Neuronal stem cell (in vitro differentiated cells): Measurements from ENCODE around the gene TRIM14.

Experiments
- DNase-seq: peaks from one replicate; pipeline ENCODE4 v3.0.0-alpha.2; 2013; ENCODE audit warnings: low spot score
- H2AFZ ChIP-seq: one replicate; pipeline ENCODE4 v1.6.1; 2013; ENCODE audit warnings: mild to moderate bottlenecking, low read length, inconsistent platforms
- H2AK5ac ChIP-seq: 2 replicates; pipeline ENCODE4 v1.6.1; 2013; ENCODE audit warnings: low read depth, mild to moderate bottlenecking, inconsistent platforms, low read length, moderate library complexity, mixed read lengths
- H2BK120ac ChIP-seq: 2 replicates; pipeline ENCODE4 v1.6.1; 2013; ENCODE audit warnings: low read depth, mild to moderate bottlenecking, inconsistent platforms, low read length, moderate library complexity, mixed read lengths
- H2BK12ac ChIP-seq: one replicate; pipeline ENCODE4 v1.6.1; 2013; ENCODE audit warnings: low read length, inconsistent platforms
- H2BK15ac ChIP-seq: 2 replicates; pipeline ENCODE4 v1.6.1; 2013; ENCODE audit warnings: mild to moderate bottlenecking, low read length, inconsistent platforms, mixed read lengths
- H2BK5ac ChIP-seq: one replicate; pipeline ENCODE4 v1.6.1; 2013; ENCODE audit warnings: inconsistent platforms, mild to moderate bottlenecking, low read length, moderate library complexity
- H3K14ac ChIP-seq: one replicate; pipeline ENCODE4 v1.6.1; 2013; ENCODE audit warnings: low read length, inconsistent platforms
- H3K18ac ChIP-seq: 2 replicates; pipeline ENCODE4 v1.6.1; 2013; ENCODE audit warnings: low read length, inconsistent platforms
- H3K23ac ChIP-seq: 2 replicates; pipeline ENCODE4 v1.6.1; 2013; ENCODE audit warnings: low read depth, mild to moderate bottlenecking, mixed read lengths, low read length, inconsistent platforms; ENCODE audit not compliant: poor library complexity
- H3K27ac ChIP-seq: replicated peaks from 3 replicates; pipeline ENCODE4 v1.5.1; 2013; ENCODE audit warnings: low read length, inconsistent platforms
- H3K27me3 ChIP-seq, 3 experiments: 2 replicates each; pipeline ENCODE4 v1.6.1; 2013; ENCODE audit warnings: low read length in 3 of 3, mild to moderate bottlenecking in 2 of 3, inconsistent platforms in 1 of 3, low read depth in 1 of 3, mixed read lengths in 1 of 3, moderate library complexity in 1 of 3; ENCODE audit not compliant: control insufficient read depth in 3 of 3, insufficient read depth in 3 of 3
- H3K36me3 ChIP-seq, 2 donors: replicated peaks in 1 of 2; 2 replicates each; pipeline ENCODE4 v1.6.1; 2013; ENCODE audit warnings: low read length in 2 of 2; ENCODE audit not compliant: control insufficient read depth in 2 of 2, insufficient read depth in 2 of 2
- H3K4ac ChIP-seq: 2 replicates; pipeline ENCODE4 v1.6.1; 2013; ENCODE audit warnings: inconsistent platforms, mild to moderate bottlenecking, low read length, moderate library complexity
- H3K4me1 ChIP-seq, 2 donors: 1 replicate in 1 of 2; 2 replicates in 1 of 2; pipeline ENCODE4 v1.6.1; 2013; ENCODE audit warnings: low read length in 2 of 2, low read depth in 1 of 2; ENCODE audit not compliant: control insufficient read depth in 2 of 2, insufficient read depth in 1 of 2
- H3K4me2 ChIP-seq: one replicate; pipeline ENCODE4 v1.6.1; 2013; ENCODE audit warnings: mild to moderate bottlenecking, low read length, inconsistent platforms; ENCODE audit not compliant: insufficient read depth, poor library complexity, severe bottlenecking
- H3K4me3 ChIP-seq, 2 donors: 2 replicates each; pipeline ENCODE4 v1.5.1; 2013; ENCODE audit warnings: low read length in 2 of 2, mild to moderate bottlenecking in 2 of 2, inconsistent platforms in 1 of 2, moderate library complexity in 1 of 2
- H3K79me1 ChIP-seq: one replicate; pipeline ENCODE4 v1.6.1; 2013; ENCODE audit warnings: low read depth, mild to moderate bottlenecking, inconsistent platforms, low read length, moderate library complexity
- H3K9ac ChIP-seq: one replicate; pipeline ENCODE4 v1.6.1; 2013; ENCODE audit warnings: mild to moderate bottlenecking, low read depth, low read length, inconsistent platforms; ENCODE audit not compliant: poor library complexity
- H3K9me3 ChIP-seq, 2 donors: replicated peaks in 1 of 2; 2 replicates each; pipeline versions ENCODE3 to v1.6.1; 2013; ENCODE audit warnings: low read length in 2 of 2, mild to moderate bottlenecking in 2 of 2, inconsistent platforms in 1 of 2, low read depth in 1 of 2, mixed read lengths in 1 of 2, moderate library complexity in 1 of 2; ENCODE audit not compliant: control insufficient read depth in 2 of 2, insufficient read depth in 1 of 2
- H4K8ac ChIP-seq: one replicate; pipeline ENCODE4 v1.6.1; 2013; ENCODE audit warnings: low read depth, mild to moderate bottlenecking, inconsistent platforms, low read length, moderate library complexity
- H4K91ac ChIP-seq: one replicate; pipeline ENCODE4 v1.6.1; 2013; ENCODE audit warnings: low read length, low read depth, mild to moderate bottlenecking, inconsistent platforms; ENCODE audit not compliant: poor library complexity
- WGBS, 2 donors: extraction: QIAGEN DNeasy Blood & Tissue Kit; methylation state at CpG; one replicate each; pipeline ENCODE4 v1.1.7; 2013; ENCODE audit warnings: missing lambda C conversion rate in 2 of 2, mixed read lengths in 1 of 2; ENCODE audit not compliant: insufficient read length in 2 of 2, insufficient replicate concordance in 1 of 2; ENCODE audit errors: extremely low coverage in 2 of 2; 5-methylcytosine and 5-hydroxymethylcytosine counted together

TRIM14 gene

DNA sequence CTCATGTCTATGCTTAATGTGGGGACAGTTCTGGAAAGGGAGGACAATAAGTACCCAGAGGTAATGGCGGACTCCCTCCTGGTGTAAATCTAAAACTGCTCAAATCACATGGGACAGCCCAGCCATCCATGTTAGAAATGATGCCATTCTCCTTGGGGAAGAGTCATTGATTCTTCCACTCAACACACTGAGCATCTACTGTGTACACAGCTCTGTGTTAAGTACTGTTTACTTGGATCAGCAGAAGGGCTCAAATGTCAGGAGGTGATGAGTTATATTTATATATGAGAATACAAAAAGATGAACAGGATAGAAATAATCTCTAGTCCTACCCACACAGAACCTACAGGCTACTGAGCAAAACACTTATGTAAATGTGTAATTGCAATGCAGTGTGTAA lies 94.3 kb downstream of the TRIM14 start:
- no peak overlapping the region for H2BK12ac ChIP-seq
- no peak overlapping the region for H3K23ac ChIP-seq
- H3K14ac ChIP-seq = no peak overlapping the region
- H2AFZ ChIP-seq = no peak overlapping the region
- no peak overlapping the region for H3K4me2 ChIP-seq
- no peaks in the 10 kb centered on the region for H3K4me1 ChIP-seq
- H3K9ac ChIP-seq = no peak overlapping the region
- DNase-seq = no peak
- H4K91ac ChIP-seq = no peak overlapping the region
- no CpG with 5 or more reads among the region's 1 CpG for WGBS, 2 donors
- H2AK5ac ChIP-seq = no peak overlapping the region
- no peak overlapping the region for H3K4me3 ChIP-seq
- no peaks in the 10 kb centered on the region for H3K27me3 ChIP-seq
- H3K4ac ChIP-seq = no peak overlapping the region
- H3K27ac ChIP-seq = no peak overlapping the region
- no peak overlapping the region for H2BK15ac ChIP-seq
- H3K9me3 ChIP-seq = peaks cover 0 to 4% of the 10 kb centered on the region in 2 donors
- H3K18ac ChIP-seq = no peak overlapping the region
- H3K79me1 ChIP-seq = no peaks in the 10 kb centered on the region
- no peak overlapping the region for H2BK120ac ChIP-seq
- H2BK5ac ChIP-seq = no peak overlapping the region
- peaks cover 1 to 13% of the 10 kb centered on the region in 2 donors for H3K36me3 ChIP-seq
- no peak overlapping the region for H4K8ac ChIP-seq

DNA sequence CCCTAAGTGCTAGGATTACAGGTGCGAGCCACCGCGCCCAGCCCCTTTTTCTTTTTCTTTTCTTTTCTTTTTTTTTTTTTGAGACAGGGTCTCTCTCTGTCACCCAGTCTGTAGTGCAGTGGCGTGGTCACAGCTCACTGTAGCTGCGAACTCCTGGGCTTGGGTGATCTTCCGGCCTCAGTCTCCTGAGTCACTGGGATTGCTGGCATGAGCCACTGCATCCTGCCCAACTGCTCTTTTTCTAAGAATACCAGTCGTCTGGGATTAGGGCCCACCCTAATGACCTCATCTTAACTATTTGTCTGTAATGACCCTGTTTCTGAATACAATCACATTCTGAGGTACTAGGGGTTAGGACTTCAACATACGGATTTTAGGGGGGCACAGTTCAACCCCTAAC lies 96.6 kb downstream of the TRIM14 start:
- H2BK120ac ChIP-seq = no peak overlapping the region

DNA sequence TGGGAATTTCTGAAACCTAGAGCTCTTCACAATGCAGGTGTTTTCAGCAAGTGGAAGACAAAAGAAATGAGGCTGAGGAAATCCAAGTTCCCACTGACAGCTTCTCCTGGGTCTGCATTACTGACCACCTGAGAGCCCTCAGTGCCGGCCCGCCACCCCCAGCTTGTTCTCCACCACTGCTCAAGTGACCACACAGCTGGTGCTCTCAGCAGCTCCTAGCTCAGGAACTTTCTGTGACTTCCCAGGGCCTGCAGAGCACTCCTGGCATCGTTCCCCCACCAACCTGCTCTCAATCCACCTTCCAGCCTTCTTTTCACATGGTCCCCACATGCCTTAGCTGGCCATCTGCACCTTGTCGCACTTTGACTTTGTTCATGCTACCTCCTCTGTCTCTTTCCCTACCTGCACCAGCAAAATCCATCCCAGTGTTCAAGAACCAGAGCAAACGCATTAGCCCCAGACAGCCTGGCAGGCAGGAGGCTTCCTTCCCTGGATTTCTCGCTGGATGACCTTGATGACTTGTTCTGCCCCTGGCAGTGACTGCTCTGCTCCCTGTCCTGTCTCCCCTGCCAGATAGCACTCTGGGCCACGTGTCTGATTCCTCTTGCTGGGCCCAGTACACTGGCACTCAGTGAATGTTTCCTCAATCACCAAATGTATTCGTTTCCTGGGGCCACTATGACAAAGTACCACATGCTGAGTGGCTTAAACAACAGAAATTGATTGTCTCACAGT lies 97.5 kb downstream of the TRIM14 start:
- H3K14ac ChIP-seq = no peak overlapping the region
- no peaks in the 10 kb centered on the region for H3K4me1 ChIP-seq
- H3K4ac ChIP-seq = no peak overlapping the region
- no peak overlapping the region for H2BK15ac ChIP-seq
- no peak overlapping the region for H3K23ac ChIP-seq
- peaks cover 9 to 44% of the 10 kb centered on the region in 2 donors for H3K36me3 ChIP-seq
- no peak overlapping the region for H2AFZ ChIP-seq
- no peak for DNase-seq
- no peak overlapping the region for H4K8ac ChIP-seq
- H3K27me3 ChIP-seq = no peaks in the 10 kb centered on the region
- H3K27ac ChIP-seq = no peak overlapping the region
- H3K9me3 ChIP-seq = peaks cover 0 to 4% of the 10 kb centered on the region in 2 donors
- no peak overlapping the region for H2BK120ac ChIP-seq
- no peak overlapping the region for H4K91ac ChIP-seq
- WGBS, 2 donors = no CpG with 5 or more reads among the region's 8 CpGs
- H2BK12ac ChIP-seq = no peak overlapping the region
- no peak overlapping the region for H3K4me2 ChIP-seq
- no peak overlapping the region for H3K4me3 ChIP-seq
- H3K18ac ChIP-seq = no peak overlapping the region
- no peak overlapping the region for H2AK5ac ChIP-seq
- H3K79me1 ChIP-seq = no peaks in the 10 kb centered on the region
- no peak overlapping the region for H3K9ac ChIP-seq
- H2BK5ac ChIP-seq = no peak overlapping the region

More for the DNA sequence above, 96.6 kb downstream of the TRIM14 start:
- H3K18ac ChIP-seq = no peak overlapping the region
- H3K23ac ChIP-seq = no peak overlapping the region
- no peak overlapping the region for H2BK15ac ChIP-seq
- no peak overlapping the region for H2AK5ac ChIP-seq
- no peak overlapping the region for H3K4me2 ChIP-seq
- no peaks in the 10 kb centered on the region for H3K27me3 ChIP-seq
- no peak overlapping the region for H3K4ac ChIP-seq
- no peak overlapping the region for H3K4me3 ChIP-seq
- no peaks in the 10 kb centered on the region for H3K79me1 ChIP-seq
- no peak overlapping the region for H4K91ac ChIP-seq
- H3K27ac ChIP-seq = no peak overlapping the region
- peaks cover 9 to 35% of the 10 kb centered on the region in 2 donors for H3K36me3 ChIP-seq
- H3K14ac ChIP-seq = no peak overlapping the region
- DNase-seq = no peak
- no peak overlapping the region for H2BK5ac ChIP-seq
- H4K8ac ChIP-seq = no peak overlapping the region
- no peak overlapping the region for H2BK12ac ChIP-seq
- no peak overlapping the region for H3K9ac ChIP-seq
- H2AFZ ChIP-seq = no peak overlapping the region
- H3K4me1 ChIP-seq = no peaks in the 10 kb centered on the region
- WGBS, 2 donors = no CpG with 5 or more reads among the region's 8 CpGs
- peaks cover 0 to 4% of the 10 kb centered on the region in 2 donors for H3K9me3 ChIP-seq

DNA sequence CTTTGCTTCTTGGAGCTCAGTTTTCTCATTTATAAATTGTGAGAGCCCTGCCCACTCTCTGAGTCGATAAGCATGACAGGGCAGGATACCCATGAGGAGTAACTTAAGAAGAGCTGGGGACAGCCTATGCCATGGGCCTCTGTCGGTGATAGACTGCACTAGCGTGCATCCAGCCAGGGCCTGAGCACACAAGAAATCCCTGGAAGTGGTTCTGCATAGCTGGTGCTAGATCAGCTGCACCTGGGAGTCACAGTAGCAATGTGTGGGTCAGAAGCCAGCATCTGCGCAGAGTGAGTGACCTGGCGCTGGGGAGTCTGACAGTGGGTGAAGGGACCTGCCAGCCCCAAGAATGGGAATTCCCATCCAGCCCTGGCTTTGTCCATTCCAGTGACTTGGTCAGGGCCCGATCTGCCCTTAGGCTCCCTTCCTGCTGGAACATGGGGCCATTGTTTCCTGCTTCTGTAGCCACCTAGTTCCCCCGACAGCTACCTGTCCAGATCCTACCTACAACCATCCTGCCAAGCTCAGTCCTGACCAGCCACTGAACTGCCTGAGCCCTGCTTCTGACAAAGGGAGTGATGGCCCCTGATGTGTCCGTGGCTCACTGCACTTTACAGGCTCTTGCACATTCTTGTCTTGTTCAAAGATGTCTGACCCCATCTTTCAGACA lies 98.4 kb downstream of the TRIM14 start:
- Histone ChIP-seq H2BK15ac (no peak overlapping the region), H3K9me3 (peaks cover 0 to 4% of the 10 kb centered on the region in 2 donors), H3K18ac (no peak overlapping the region), H3K9ac (no peak overlapping the region), H3K27me3 (no peaks in the 10 kb centered on the region), H2BK120ac (no peak overlapping the region), H3K4ac (no peak overlapping the region), H3K4me2 (no peak overlapping the region), H2AFZ (no peak overlapping the region), H4K91ac (no peak overlapping the region), H3K14ac (no peak overlapping the region), H3K4me3 (peak overlapping the region in 1 of 2 donors; percentile 20), H3K4me1 (no peaks in the 10 kb centered on the region), H4K8ac (no peak overlapping the region), H3K27ac (no peak overlapping the region), H3K36me3 (peaks cover 12 to 53% of the 10 kb centered on the region in 2 donors), H2BK5ac (no peak overlapping the region), H2AK5ac (no peak overlapping the region), H3K79me1 (peaks cover 1% of the 10 kb centered on the region), H2BK12ac (no peak overlapping the region), H3K23ac (no peak overlapping the region)
- no CpG with 5 or more reads among the region's 8 CpGs for WGBS, 2 donors
- no peak for DNase-seq
